ENCODE data around the gene CD53. TPM values are rescaled to one million over a fixed set of nuclear protein-coding genes. Genes with fewer than 3 reads are reported as not detected.

CD53 gene
- total RNA-seq, 1 experiment from 2014 or later = not detected

DNA sequence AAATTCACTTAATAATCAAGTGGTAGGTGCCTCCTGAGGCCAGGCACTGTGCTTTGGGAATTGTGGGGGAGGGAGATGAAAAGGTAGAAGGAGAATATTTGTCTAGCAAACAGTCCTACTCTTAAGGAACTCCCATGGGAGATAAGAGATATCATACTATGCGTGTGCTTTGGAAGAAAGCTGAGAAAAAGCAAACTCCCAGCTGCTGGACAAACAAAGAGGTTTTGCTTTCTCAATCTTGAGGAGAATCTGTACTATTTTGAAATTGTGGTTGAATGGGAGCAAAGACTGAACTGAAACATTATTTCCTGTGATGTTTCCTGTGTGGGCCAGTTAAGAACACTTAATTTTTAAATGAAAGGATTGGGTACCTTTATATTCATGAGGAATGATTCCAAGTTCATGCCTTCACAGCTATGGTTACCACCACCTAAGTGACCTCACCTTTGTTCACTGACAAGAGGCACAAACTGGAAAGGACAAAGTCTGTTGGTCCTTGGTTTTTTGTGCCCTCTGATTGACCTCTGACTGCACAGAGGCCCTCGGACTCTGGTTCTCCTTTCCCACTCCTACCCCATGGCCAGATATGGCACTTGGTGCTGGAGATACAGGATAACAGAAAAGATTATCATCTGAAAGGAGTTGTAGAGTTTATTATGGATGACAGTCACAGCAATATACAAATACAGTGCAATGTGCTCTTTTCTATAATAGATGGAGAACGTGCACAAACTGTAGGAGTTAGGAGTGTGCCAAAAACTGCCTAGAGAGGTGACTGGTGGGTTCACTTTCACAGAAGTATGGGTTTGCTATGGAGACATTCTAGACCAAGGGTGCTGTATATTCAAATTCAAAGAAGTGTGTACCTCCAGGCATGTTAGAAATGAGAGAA, 1.6 kb downstream of the CD53 start:
- intact Hi-C loops (cut with micrococcal nuclease) = no loop called here
- Histone ChIP-seq H3K27ac (ENCODE audit: low read length) (no peak overlapping the region), H3K4me3 (ENCODE audit: low read length) (no peak overlapping the region), H3K4me1 (ENCODE audit: insufficient read depth, low read length) (no peaks in the 10 kb centered on the region), H3K4me2 (ENCODE audit: low read length) (no peak overlapping the region), H3K36me3 (ENCODE audit: low read depth, low read length) (no peaks in the 10 kb centered on the region), H3F3A (ENCODE audit: low read length, unreplicated experiment) (no peaks in the 10 kb centered on the region), H3K9ac (ENCODE audit: low read length) (no peak overlapping the region), H3K27me3 (ENCODE audit: low read length) (peaks cover 40% of the 10 kb centered on the region), H2AFZ (ENCODE audit: low read length) (no peak overlapping the region), H3K9me3 (ENCODE audit: low read length) (no peaks in the 10 kb centered on the region), H3K9me2 (replicated peaks; ENCODE audit: low read length) (no peaks in the 10 kb centered on the region), H3K79me2 (ENCODE audit: low read length) (no peaks in the 10 kb centered on the region), H4K20me1 (ENCODE audit: low read length) (no peaks in the 10 kb centered on the region)
- CTCF ChIA-PET = no interaction called here
- no TSS peak for BruUV-seq (replicated peaks)
- no peak for TF ChIP-seq EZH2phosphoT487 (IDR thresholded peaks at IDR 0.05; ENCODE audit: borderline replicate concordance, low read length)
- TF ChIP-seq, protein P1, sequence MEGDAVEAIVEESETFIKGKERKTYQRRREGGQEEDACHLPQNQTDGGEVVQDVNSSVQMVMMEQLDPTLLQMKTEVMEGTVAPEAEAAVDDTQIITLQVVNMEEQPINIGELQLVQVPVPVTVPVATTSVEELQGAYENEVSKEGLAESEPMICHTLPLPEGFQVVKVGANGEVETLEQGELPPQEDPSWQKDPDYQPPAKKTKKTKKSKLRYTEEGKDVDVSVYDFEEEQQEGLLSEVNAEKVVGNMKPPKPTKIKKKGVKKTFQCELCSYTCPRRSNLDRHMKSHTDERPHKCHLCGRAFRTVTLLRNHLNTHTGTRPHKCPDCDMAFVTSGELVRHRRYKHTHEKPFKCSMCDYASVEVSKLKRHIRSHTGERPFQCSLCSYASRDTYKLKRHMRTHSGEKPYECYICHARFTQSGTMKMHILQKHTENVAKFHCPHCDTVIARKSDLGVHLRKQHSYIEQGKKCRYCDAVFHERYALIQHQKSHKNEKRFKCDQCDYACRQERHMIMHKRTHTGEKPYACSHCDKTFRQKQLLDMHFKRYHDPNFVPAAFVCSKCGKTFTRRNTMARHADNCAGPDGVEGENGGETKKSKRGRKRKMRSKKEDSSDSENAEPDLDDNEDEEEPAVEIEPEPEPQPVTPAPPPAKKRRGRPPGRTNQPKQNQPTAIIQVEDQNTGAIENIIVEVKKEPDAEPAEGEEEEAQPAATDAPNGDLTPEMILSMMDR (conservative IDR thresholded peaks at IDR 0.05; ENCODE audit: low read depth, low read length) = no peak
- TF ChIP-seq EZH2 (IDR thresholded peaks at IDR 0.05; ENCODE audit: low read length, unreplicated experiment) = no peak
- POLR2A ChIA-PET (ENCODE audit: unreplicated experiment) = no interaction called here
- DNase-seq (no peak), ATAC-seq (no peak)

DNA sequence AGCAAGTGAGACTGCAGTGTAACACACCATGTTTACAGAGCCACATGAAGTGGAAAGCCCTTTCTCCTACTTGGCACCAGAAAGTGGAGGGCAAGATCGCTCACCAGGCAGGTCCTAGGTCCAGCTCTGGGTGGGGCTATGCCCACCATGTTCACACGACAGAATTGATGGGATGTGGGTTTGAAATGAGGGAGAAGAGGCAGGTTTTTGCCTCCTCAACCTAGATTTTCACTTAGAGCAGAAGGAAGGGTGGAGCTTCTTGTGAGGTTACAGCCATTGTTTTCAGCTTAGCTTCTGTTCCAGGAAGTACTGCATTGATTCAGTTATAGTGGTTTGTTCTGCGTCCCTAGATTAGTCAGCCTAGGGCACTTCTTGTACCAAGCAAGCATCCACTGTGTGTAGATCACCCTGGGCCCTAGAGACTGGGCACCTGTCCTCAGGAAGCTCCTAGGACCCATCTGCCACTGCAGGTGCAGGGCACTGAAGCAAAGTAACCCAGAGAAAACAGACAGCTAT, 2.3 kb downstream of the CD53 start:
- Histone ChIP-seq H3K27me3 (ENCODE audit: low read length) (peaks cover 38% of the 10 kb centered on the region), H4K20me1 (ENCODE audit: low read length) (no peaks in the 10 kb centered on the region), H2AFZ (ENCODE audit: low read length) (no peak overlapping the region), H3K9me2 (replicated peaks; ENCODE audit: low read length) (no peaks in the 10 kb centered on the region), H3K36me3 (ENCODE audit: low read depth, low read length) (no peaks in the 10 kb centered on the region), H3K9ac (ENCODE audit: low read length) (no peak overlapping the region), H3K79me2 (ENCODE audit: low read length) (no peaks in the 10 kb centered on the region), H3K4me1 (ENCODE audit: insufficient read depth, low read length) (peaks cover 6% of the 10 kb centered on the region), H3K4me2 (ENCODE audit: low read length) (no peak overlapping the region), H3K9me3 (ENCODE audit: low read length) (no peaks in the 10 kb centered on the region), H3F3A (ENCODE audit: low read length, unreplicated experiment) (no peaks in the 10 kb centered on the region), H3K4me3 (ENCODE audit: low read length) (no peak overlapping the region), H3K27ac (ENCODE audit: low read length) (no peak overlapping the region)
- DNase-seq = no peak
- no peak for TF ChIP-seq EZH2phosphoT487 (IDR thresholded peaks at IDR 0.05; ENCODE audit: borderline replicate concordance, low read length)
- TF ChIP-seq, protein P1 (conservative IDR thresholded peaks at IDR 0.05; ENCODE audit: low read depth, low read length) = no peak
- TF ChIP-seq EZH2 (IDR thresholded peaks at IDR 0.05; ENCODE audit: low read length, unreplicated experiment) = no peak
- no peak for ATAC-seq
- ChIA-PET POLR2A (ENCODE audit: unreplicated experiment) (no interaction called here), CTCF (no interaction called here)
- no TSS peak for BruUV-seq (replicated peaks)
- intact Hi-C loops (cut with micrococcal nuclease) = no loop called here

DNA sequence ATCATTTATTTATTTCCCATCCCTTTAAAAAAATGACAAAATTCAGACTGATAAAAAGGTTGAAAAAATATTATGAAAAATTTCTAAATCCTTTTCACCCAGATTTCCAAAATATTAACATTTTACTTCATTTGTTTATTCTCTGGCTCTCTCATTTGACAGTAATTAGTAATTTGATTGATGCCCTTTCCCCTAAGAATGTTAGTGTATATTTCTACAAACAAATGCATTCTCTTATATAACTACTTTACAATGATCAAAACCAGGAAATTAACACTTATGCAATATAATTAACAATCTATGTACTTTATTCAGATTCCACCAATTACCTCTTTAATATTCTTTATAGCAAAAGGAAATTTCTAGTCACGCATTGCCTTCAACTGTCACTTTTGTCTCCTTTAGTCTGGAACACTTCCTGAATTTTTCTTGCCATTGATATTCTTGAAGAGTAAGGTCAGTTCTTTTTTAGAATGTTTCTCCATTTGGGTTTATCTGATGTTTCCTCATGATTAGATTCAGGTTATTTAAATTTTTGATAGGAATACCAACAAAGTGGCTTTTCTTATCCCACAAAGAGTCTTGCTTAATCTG, 3.9 kb downstream of the CD53 start:
- POLR2A ChIA-PET (ENCODE audit: unreplicated experiment) = no interaction called here
- Histone ChIP-seq H3K79me2 (ENCODE audit: low read length) (no peaks in the 10 kb centered on the region), H3K4me1 (ENCODE audit: insufficient read depth, low read length) (peaks cover 11% of the 10 kb centered on the region), H3K9me2 (replicated peaks; ENCODE audit: low read length) (no peaks in the 10 kb centered on the region), H3F3A (ENCODE audit: low read length, unreplicated experiment) (no peaks in the 10 kb centered on the region), H3K4me2 (ENCODE audit: low read length) (no peak overlapping the region), H3K27ac (ENCODE audit: low read length) (no peak overlapping the region), H3K27me3 (ENCODE audit: low read length) (peaks cover 38% of the 10 kb centered on the region), H3K9me3 (ENCODE audit: low read length) (no peaks in the 10 kb centered on the region), H2AFZ (ENCODE audit: low read length) (no peak overlapping the region), H3K36me3 (ENCODE audit: low read depth, low read length) (no peaks in the 10 kb centered on the region), H3K4me3 (ENCODE audit: low read length) (no peak overlapping the region), H3K9ac (ENCODE audit: low read length) (no peak overlapping the region), H4K20me1 (ENCODE audit: low read length) (no peaks in the 10 kb centered on the region)
- BruUV-seq (replicated peaks) = no TSS peak
- TF ChIP-seq, protein P1 (conservative IDR thresholded peaks at IDR 0.05; ENCODE audit: low read depth, low read length) = no peak
- TF ChIP-seq EZH2phosphoT487 (IDR thresholded peaks at IDR 0.05; ENCODE audit: borderline replicate concordance, low read length) (no peak), EZH2 (IDR thresholded peaks at IDR 0.05; ENCODE audit: low read length, unreplicated experiment) (no peak)
- DNase-seq (no peak), ATAC-seq (no peak)
- CTCF ChIA-PET = no interaction called here
- intact Hi-C loops (cut with micrococcal nuclease) = no loop called here

All from PC-3 (cell line).